H1 (cell line): ENCODE data around the gene AFF2. TPM values are rescaled to one million over a fixed set of nuclear protein-coding genes. Genes with fewer than 3 reads are reported as not detected.

Source experiments
- JUN ChIP-seq: IDR thresholded peaks from 2 replicates; pipeline ENCODE4 v1.6.1; 2011; ENCODE audit warnings: low read depth, mild to moderate bottlenecking, improper control_type of control experiment, low read length
- RXRA ChIP-seq: IDR thresholded peaks from 2 replicates; pipeline ENCODE4 v1.6.1; 2011; ENCODE audit warnings: low read depth, mild to moderate bottlenecking, low read length, moderate library complexity; ENCODE audit not compliant: insufficient read depth
- SIN3A ChIP-seq, 2 experiments: IDR thresholded peaks in 1 of 2; conservative IDR thresholded peaks in 1 of 2; 2 replicates each; pipeline ENCODE4 v1.6.1; 2011 to 2012; ENCODE audit warnings: low read length in 2 of 2, improper control_type of control experiment in 1 of 2, low read depth in 1 of 2, mild to moderate bottlenecking in 1 of 2
- SIRT6 ChIP-seq: IDR thresholded peaks from one replicate; pipeline ENCODE4 v1.7.1; 2012; ENCODE audit warnings: low read length, inconsistent platforms
- SRF ChIP-seq: IDR thresholded peaks from 2 replicates; pipeline ENCODE4 v1.6.1; 2011; ENCODE audit warnings: mild to moderate bottlenecking, low read depth, low read length, moderate library complexity
- TBP ChIP-seq: IDR thresholded peaks from 2 replicates; pipeline ENCODE4 v1.6.1; 2011; ENCODE audit warnings: low read depth, low read length, improper control_type of control experiment
- TEAD4 ChIP-seq: IDR thresholded peaks from 2 replicates; pipeline ENCODE4 v1.6.1; 2012; ENCODE audit warnings: low read depth, low read length, inconsistent platforms, mixed read lengths
- YY1 ChIP-seq: IDR thresholded peaks from 2 replicates; pipeline ENCODE4 v1.6.1; 2011; ENCODE audit warnings: low read depth, mild to moderate bottlenecking, low read length
- polyA plus RNA-seq, 7 experiments: library from polyadenylated mRNA; depleted of rRNA in 3 of 7; stranded (reverse) in 5 of 7; unstranded in 2 of 7; fragments of >200 nt in 5 of 7; fragments of 200-250 nt in 2 of 7; gene quantifications; 1 replicate in 5 of 7; 2 replicates in 1 of 7; 4 replicates in 1 of 7; pipeline versions ENCODE4 v1.2.1 to v1.2.3, GENCODE V29; 2011 to 2013; ENCODE audit warnings: missing spikeins in 2 of 7, mixed read lengths in 2 of 7
- total RNA-seq: library from RNA; stranded (reverse); fragmentation: NEBNext Ultra II Directional; extraction: Animal tissue kit (Norgen Biotek cat#: 25700); gene quantifications from 2 replicates; pipeline ENCODE4 v1.2.1, GENCODE V29; 2021

The AFF2 gene
- total and polyA plus RNA-seq, 2 of the 8 experiments (the other 6 are each of a cell fraction or from before 2014, with no cell fraction given), result 2.0 to 7.3 TPM

DNA sequence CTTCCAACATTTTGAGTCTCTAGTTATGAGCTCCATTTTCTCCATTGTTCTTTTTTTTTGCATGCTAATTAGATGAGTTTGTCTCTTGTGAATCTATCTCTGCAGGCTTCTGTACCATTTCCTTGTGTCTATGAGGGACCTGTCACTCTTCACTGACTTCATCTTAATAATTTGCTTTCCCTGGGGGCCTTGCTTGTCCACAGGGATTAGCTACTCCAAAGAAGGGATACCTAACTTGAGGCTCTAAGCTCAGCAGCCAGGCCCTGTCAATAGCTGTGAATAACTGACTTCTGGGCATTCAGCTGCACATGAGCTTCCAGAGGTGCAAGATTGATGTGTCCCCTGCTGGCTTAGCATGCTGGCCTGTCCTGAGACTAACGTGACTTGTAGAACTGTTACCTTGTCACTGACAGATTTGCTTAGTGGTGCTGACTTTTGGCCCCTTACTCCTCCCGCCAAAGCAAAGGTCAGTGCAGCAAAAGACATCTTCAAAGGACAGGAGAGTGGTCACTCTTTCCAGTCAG lies 124.6 kb downstream of the AFF2 start (continued):
- TF ChIP-seq YY1 (no peak), SRF (no peak), TBP (no peak), RXRA (no peak), SIRT6 (no peak), JUN (no peak), SIN3A (conservative IDR thresholded peaks at IDR 0.05 in 1 of 2, IDR thresholded peaks at IDR 0.05 in 1 of 2; ENCODE audit: low read depth in 1 of 2, low read length in 2 of 2) (no peak), TEAD4 (no peak)
- TF ChIP-seq, all 59 proteins: peak for 0
